Adrenal gland (tissue), 12 donors: ENCODE data around the gene TIMP2. TPM values are rescaled to one million over a fixed set of nuclear protein-coding genes. Genes with fewer than 3 reads are reported as not detected.

Experiments used
- DNase-seq, 7 donors: peaks; one replicate each; pipeline ENCODE4 v3.0.0-alpha.2; 2019 to 2020
- H3K27ac ChIP-seq, 5 donors: fragments of 200-600 bp; sonication (generic) in 4 of 5; 1 replicate in 3 of 5; 2 replicates in 2 of 5; pipeline versions ENCODE4 v1.5.1 to v1.8.0; 2016 to 2020; ENCODE audit warnings: mild to moderate bottlenecking in 1 of 5
- H3K27me3 ChIP-seq: fragments of 200-600 bp; 2 replicates; pipeline ENCODE4 v1.8.0; 2021
- H3K36me3 ChIP-seq, 2 donors: fragments of 200-600 bp; replicated peaks in 1 of 2; 1 replicate in 1 of 2; 2 replicates in 1 of 2; pipeline versions ENCODE4 v1.5.1 to v1.8.0; 2018 to 2022
- H3K4me1 ChIP-seq, 2 donors: fragments of 200-600 bp; replicated peaks in 1 of 2; 1 replicate in 1 of 2; 2 replicates in 1 of 2; pipeline versions ENCODE4 v1.5.1 to v1.8.0; 2018 to 2021
- H3K4me3 ChIP-seq, 4 donors: fragments of 200-600 bp; sonication (generic) in 3 of 4; one replicate each; pipeline ENCODE4 v1.5.1; 2016 to 2018
- H3K9me3 ChIP-seq, 3 donors: fragments of 200-600 bp; sonication (generic) in 1 of 3; replicated peaks in 1 of 3; 1 replicate in 2 of 3; 2 replicates in 1 of 3; pipeline versions ENCODE4 v1.5.1 to v1.8.0; 2016 to 2021
- POLR2A ChIP-seq, 2 donors: fragments of 450-650 bp; IDR thresholded peaks; one replicate each; pipeline ENCODE4 v1.6.1; 2017; ENCODE audit warnings: antibody characterized with exemption in 2 of 2, mild to moderate bottlenecking in 2 of 2, moderate library complexity in 1 of 2
- WGBS, 4 donors: extraction: QIAGEN DNeasy Blood & Tissue Kit in 2 of 4; methylation state at CpG; one replicate each; pipeline versions ENCODE4 v1.1.5 to v1.1.7; 2013 to 2017; 5-methylcytosine and 5-hydroxymethylcytosine counted together
- intact Hi-C, 2 donors: fragments of 100-400 bp; cut with DNase I; formaldehyde crosslinking; loops; one replicate each; pipeline versions ENCODE4 v1.14.1 to v1.15.0; 2022 to 2023
- polyA plus RNA-seq, 3 donors: library from polyadenylated mRNA; stranded (reverse); fragments of 200-250 nt in 2 of 3; fragments of 350-450 nt in 1 of 3; fragmentation: Illumina TruSeq in 1 of 3; extraction: RNeasy Lipid Tissue Mini Kit (QIAGEN cat#74804) in 1 of 3; gene quantifications; one replicate each; pipeline ENCODE4 v1.2.3, GENCODE V29; 2013 to 2014
- total RNA-seq, 9 donors: library from RNA; depleted of rRNA in 4 of 9; stranded (reverse); fragments of >200 nt in 4 of 9; fragments of 120-200 nt in 1 of 9; fragmentation: NEBNext Ultra II Directional in 1 of 9; extraction: Animal tissue kit (Norgen Biotek cat#: 25700) in 1 of 9; gene quantifications; one replicate each; pipeline versions ENCODE4 v1.1.0 to v1.2.4, GENCODE V29; 2013 to 2023
- TF ChIP-seq, protein P1 (sequence below), 6 experiments: fragments of 450-650 bp in 4 of 6; fragments of 200-600 bp in 2 of 6; sonication (generic) in 1 of 6; IDR thresholded peaks; 1 replicate in 5 of 6; 2 replicates in 1 of 6; pipeline versions ENCODE4 v1.5.1 to v1.8.0; 2016 to 2021; ENCODE audit warnings: antibody characterized with exemption in 6 of 6, mild to moderate bottlenecking in 2 of 6, moderate library complexity in 1 of 6
- donor health status: healthy with polysubstance abuse.
- donor health status: Bipolar disorder and iron deficiency.
- donor health status: DM: yes; HTN: yes; CAD: no.
- donor health status: DM: no; HTN: no; CAD: no.
- donor health status: DM: no; HTN: no; CAD: no.
- donor health status: DM: yes; HTN: yes; CAD: no.

Gene TIMP2
- total and polyA plus RNA-seq, 12 donors: 20.2 to 275 (median 176) TPM

- 74 to 80% (median 75%) methylated on average over 14 to 18 of the region's 18 CpGs for WGBS, 4 donors
- H3K27ac ChIP-seq: peak overlapping the region in 1 of 5 donors; percentile 65
- no peak overlapping the region for H3K4me3 ChIP-seq
- no peaks in the 10 kb centered on the region for H3K27me3 ChIP-seq
- H3K4me1 ChIP-seq: peaks cover 7 to 37% of the 10 kb centered on the region in 2 donors
- DNase-seq: no peak
- TF ChIP-seq POLR2A (IDR thresholded peaks at IDR 0.05): no peak
- TF ChIP-seq, protein P1, sequence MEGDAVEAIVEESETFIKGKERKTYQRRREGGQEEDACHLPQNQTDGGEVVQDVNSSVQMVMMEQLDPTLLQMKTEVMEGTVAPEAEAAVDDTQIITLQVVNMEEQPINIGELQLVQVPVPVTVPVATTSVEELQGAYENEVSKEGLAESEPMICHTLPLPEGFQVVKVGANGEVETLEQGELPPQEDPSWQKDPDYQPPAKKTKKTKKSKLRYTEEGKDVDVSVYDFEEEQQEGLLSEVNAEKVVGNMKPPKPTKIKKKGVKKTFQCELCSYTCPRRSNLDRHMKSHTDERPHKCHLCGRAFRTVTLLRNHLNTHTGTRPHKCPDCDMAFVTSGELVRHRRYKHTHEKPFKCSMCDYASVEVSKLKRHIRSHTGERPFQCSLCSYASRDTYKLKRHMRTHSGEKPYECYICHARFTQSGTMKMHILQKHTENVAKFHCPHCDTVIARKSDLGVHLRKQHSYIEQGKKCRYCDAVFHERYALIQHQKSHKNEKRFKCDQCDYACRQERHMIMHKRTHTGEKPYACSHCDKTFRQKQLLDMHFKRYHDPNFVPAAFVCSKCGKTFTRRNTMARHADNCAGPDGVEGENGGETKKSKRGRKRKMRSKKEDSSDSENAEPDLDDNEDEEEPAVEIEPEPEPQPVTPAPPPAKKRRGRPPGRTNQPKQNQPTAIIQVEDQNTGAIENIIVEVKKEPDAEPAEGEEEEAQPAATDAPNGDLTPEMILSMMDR (IDR thresholded peaks at IDR 0.05): no peak
- peaks cover 0 to 9% of the 10 kb centered on the region in 2 donors for H3K36me3 ChIP-seq
- intact Hi-C loops: no loop called here
- H3K9me3 ChIP-seq: no peaks in the 10 kb centered on the region
Observed at GRCh38 chr17:78899361-78900260, 25.6 kb downstream of the TIMP2 start.

GRCh38 chr17:78898947-78899346, 26.2 kb downstream of the TIMP2 start:
- TF ChIP-seq, protein P1 (IDR thresholded peaks at IDR 0.05): no peak
- TF ChIP-seq POLR2A (IDR thresholded peaks at IDR 0.05): no peak
- WGBS, 4 donors: 86 to 96% (median 90%) methylated on average over 5 to 13 of the region's 13 CpGs
- Histone ChIP-seq H3K27ac (peak overlapping the region in 1 of 5 donors; percentile 65), H3K36me3 (peaks cover 0 to 9% of the 10 kb centered on the region in 2 donors), H3K4me3 (no peak overlapping the region), H3K4me1 (peaks cover 7 to 42% of the 10 kb centered on the region in 2 donors), H3K9me3 (no peaks in the 10 kb centered on the region), H3K27me3 (no peaks in the 10 kb centered on the region)
- DNase-seq: no peak
- intact Hi-C loops: no loop called here

GRCh38 chr17:78898075-78898836, 26.9 kb downstream of the TIMP2 start:
- DNase-seq: no peak
- H3K4me1 ChIP-seq: peaks cover 6 to 43% of the 10 kb centered on the region in 2 donors
- peaks cover 0 to 9% of the 10 kb centered on the region in 2 donors for H3K36me3 ChIP-seq
- H3K9me3 ChIP-seq: no peaks in the 10 kb centered on the region
- peak overlapping the region in 1 of 5 donors; percentile 77 for H3K27ac ChIP-seq
- TF ChIP-seq, protein P1 (IDR thresholded peaks at IDR 0.05): no peak
- no peak for TF ChIP-seq POLR2A (IDR thresholded peaks at IDR 0.05)
- H3K4me3 ChIP-seq: no peak overlapping the region
- intact Hi-C loops: no loop called here
- H3K27me3 ChIP-seq: no peaks in the 10 kb centered on the region
- 82 to 91% (median 84%) methylated on average over 16 to 17 of the region's 17 CpGs for WGBS, 4 donors

DNA sequence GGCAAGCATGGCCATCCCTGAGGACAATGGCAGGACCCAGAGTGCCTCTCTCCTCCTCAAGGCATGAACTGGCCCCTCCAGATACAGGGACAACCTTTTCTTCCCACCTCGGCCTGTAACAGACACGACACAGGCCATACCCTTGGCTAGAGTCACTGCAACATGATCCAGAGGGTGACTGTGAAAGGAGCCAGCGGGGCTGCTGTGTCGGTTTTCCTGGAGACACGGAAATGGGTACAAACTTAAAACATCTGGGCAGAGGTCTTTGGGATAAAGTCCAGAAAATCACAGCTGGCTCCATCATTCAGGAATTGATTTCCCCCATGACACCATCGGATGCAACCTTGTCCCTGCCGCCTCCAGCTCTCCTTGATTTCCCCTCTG, 27.5 kb downstream of the TIMP2 start:
- Histone ChIP-seq H3K4me1 (peaks cover under 1 to 39% of the 10 kb centered on the region in 2 donors), H3K9me3 (no peaks in the 10 kb centered on the region), H3K36me3 (peaks cover 0 to 9% of the 10 kb centered on the region in 2 donors), H3K27me3 (no peaks in the 10 kb centered on the region), H3K27ac (peak overlapping the region in 2 of 5 donors; percentile 8 to 77), H3K4me3 (no peak overlapping the region)
- TF ChIP-seq POLR2A (IDR thresholded peaks at IDR 0.05): no peak
- TF ChIP-seq, protein P1 (IDR thresholded peaks at IDR 0.05): no peak
- intact Hi-C loops: no loop called here
- no peak for DNase-seq
- 70 to 87% (median 81%) methylated on average over 7 of the region's 7 CpGs for WGBS, 4 donors
